Gastroesophageal sphincter (tissue), 4 donors: ENCODE data around the gene CYP21A2. TPM values are rescaled to one million over a fixed set of nuclear protein-coding genes. Genes with fewer than 3 reads are reported as not detected.
A peak's percentile ranks its signal among the peaks of the same experiment; 100 is the strongest.
"Not testable (repeated sequence)": the region's sequence is repeated elsewhere in the genome, so short reads cannot be mapped to it uniquely, and the experiment has no call there.

ENCODE experiments used
- ATAC-seq: fragments of 150-250 bp; one replicate; pipeline ENCODE4 v1.9.1; 2016; ENCODE audit warnings: mild to moderate bottlenecking, moderate library complexity
- H3K27ac ChIP-seq, 4 donors: fragments of 200-600 bp; sonication (generic) in 3 of 4; 1 replicate in 3 of 4; 2 replicates in 1 of 4; pipeline ENCODE4 v1.5.1; 2016 to 2019
- H3K27me3 ChIP-seq: fragments of 200-600 bp; sonication (generic); one replicate; pipeline ENCODE4 v1.5.1; 2019
- H3K36me3 ChIP-seq, 2 donors: fragments of 200-600 bp; sonication (generic); one replicate each; pipeline ENCODE4 v1.5.1; 2019; ENCODE audit warnings: control low read depth in 1 of 2
- H3K4me1 ChIP-seq, 3 donors: fragments of 200-600 bp; sonication (generic); 1 replicate in 2 of 3; 2 replicates in 1 of 3; pipeline ENCODE4 v1.5.1; 2016 to 2019; ENCODE audit warnings: control low read depth in 2 of 3
- H3K4me3 ChIP-seq, 2 donors: fragments of 200-600 bp; sonication (generic); one replicate each; pipeline ENCODE4 v1.5.1; 2019; ENCODE audit warnings: mild to moderate bottlenecking in 1 of 2, moderate library complexity in 1 of 2
- H3K9me3 ChIP-seq, 3 donors: fragments of 200-600 bp; sonication (generic); one replicate each; pipeline ENCODE4 v1.5.1; 2017 to 2019; ENCODE audit warnings: control low read depth in 2 of 3
- CTCF ChIP-seq, 4 experiments: fragments of 200-600 bp in 2 of 4; fragments of 450-650 bp in 2 of 4; sonication (generic) in 1 of 4; IDR thresholded peaks; one replicate each; pipeline ENCODE4 v1.5.1; 2017 to 2019; ENCODE audit warnings: antibody characterized with exemption in 4 of 4, mild to moderate bottlenecking in 2 of 4, moderate library complexity in 2 of 4
- EP300 ChIP-seq: sonication (generic); formaldehyde crosslinking; IDR thresholded peaks from one replicate; pipeline ENCODE4 v1.6.1; 2017; ENCODE audit warnings: antibody characterized with exemption, mild to moderate bottlenecking
- POLR2A ChIP-seq, 2 donors: fragments of 450-650 bp; IDR thresholded peaks; one replicate each; pipeline ENCODE4 v1.6.1; 2017; ENCODE audit warnings: antibody characterized with exemption in 2 of 2, mild to moderate bottlenecking in 2 of 2, moderate library complexity in 1 of 2
- POLR2AphosphoS5 ChIP-seq: sonication (generic); formaldehyde crosslinking; IDR thresholded peaks from one replicate; pipeline ENCODE4 v1.6.1; 2017; ENCODE audit warnings: antibody characterized with exemption
- WGBS, 2 donors: methylation state at CpG; one replicate each; pipeline ENCODE4 v1.1.5; 2018; ENCODE audit warnings: low coverage in 1 of 2; 5-methylcytosine and 5-hydroxymethylcytosine counted together
- total RNA-seq, 4 donors: library from RNA; depleted of rRNA; stranded (reverse); fragments of >200 nt; gene quantifications; one replicate each; pipeline ENCODE4 v1.1.0, GENCODE V29; 2016

The CYP21A2 gene
- total RNA-seq, 4 donors from 2014 or later, result 0.47 to 1.7 (median 0.81) TPM; not detected in 1

- peak overlapping the region; percentile 4 to 84 (median 80) for H3K27ac ChIP-seq
- no peak overlapping the region for H3K4me3 ChIP-seq
Measured at GRCh38 chr6:32046450-32047083, 8.4 kb downstream of the CYP21A2 start.

GRCh38 chr6:32047084-32047478, 8.9 kb downstream of the CYP21A2 start:
- peak; percentile 81 for ATAC-seq
- H3K27me3 ChIP-seq, result no peaks in the 10 kb centered on the region
- peak overlapping the region; percentile 3 to 84 (median 80) for H3K27ac ChIP-seq
- H3K36me3 ChIP-seq, result peaks cover 0 to 10% of the 10 kb centered on the region in 2 donors
- 17% methylated on average over 2 of the region's 11 CpGs; no CpG with 5 or more reads in 1 of the 2 donors for WGBS, 2 donors
- H3K9me3 ChIP-seq, result no peaks in the 10 kb centered on the region
- H3K4me1 ChIP-seq, result peaks cover 0 to 42% (median 24%) of the 10 kb centered on the region in 3 donors
- H3K4me3 ChIP-seq, result no peak overlapping the region
- TF ChIP-seq EP300 (no peak), POLR2AphosphoS5 (peak; percentile 62)

More at GRCh38 chr6:32046450-32047083, 8.4 kb downstream of the CYP21A2 start:
- peaks cover 0 to 42% (median 24%) of the 10 kb centered on the region in 3 donors for H3K4me1 ChIP-seq
- ATAC-seq, result peak; percentile 32
- H3K9me3 ChIP-seq, result no peaks in the 10 kb centered on the region
- 17% methylated on average over 7 of the region's 14 CpGs; no CpG with 5 or more reads in 1 of the 2 donors for WGBS, 2 donors
- TF ChIP-seq CTCF (IDR thresholded peaks at IDR 0.05) (peak in 2 of 4 experiments; percentile 10 to 13), POLR2A (IDR thresholded peaks at IDR 0.05) (no peak)
- H3K27me3 ChIP-seq, result no peaks in the 10 kb centered on the region
- H3K36me3 ChIP-seq, result peaks cover 0 to 10% of the 10 kb centered on the region in 2 donors

GRCh38 chr6:32047539-32047854, 9.3 kb downstream of the CYP21A2 start:
- Histone ChIP-seq H3K27me3 (no peaks in the 10 kb centered on the region), H3K4me3 (no peak overlapping the region), H3K36me3 (peaks cover 0 to 12% of the 10 kb centered on the region in 2 donors), H3K4me1 (peaks cover 0 to 42% (median 24%) of the 10 kb centered on the region in 3 donors), H3K9me3 (no peaks in the 10 kb centered on the region), H3K27ac (peak overlapping the region in 3 of 4 donors; percentile 80 to 84 (median 81))
- 40 to 53% methylated on average over 1 to 5 of the region's 6 CpGs for WGBS, 2 donors
- no peak for ATAC-seq
- TF ChIP-seq CTCF (IDR thresholded peaks at IDR 0.05) (no peak), POLR2A (IDR thresholded peaks at IDR 0.05) (no peak), POLR2AphosphoS5 (no peak), EP300 (no peak)

GRCh38 chr6:32047855-32048766, 9.9 kb downstream of the CYP21A2 start:
- peaks cover 0 to 42% (median 24%) of the 10 kb centered on the region in 3 donors for H3K4me1 ChIP-seq
- whole genome bisulfite sequencing, 2 donors, result 27% methylated on average over 8 of the region's 42 CpGs; no CpG with 5 or more reads in 1 of the 2 donors
- no peak overlapping the region for H3K4me3 ChIP-seq
- peaks cover 0 to 19% of the 10 kb centered on the region in 2 donors for H3K36me3 ChIP-seq
- H3K27ac ChIP-seq, result peak overlapping the region in 3 of 4 donors; percentile 80 to 84 (median 81)
- peak; percentile 63 for ATAC-seq
- TF ChIP-seq POLR2A (IDR thresholded peaks at IDR 0.05), result no peak
- no peak for TF ChIP-seq POLR2AphosphoS5
- peak in 3 of 4 experiments; percentile 88 for TF ChIP-seq CTCF (IDR thresholded peaks at IDR 0.05)
- no peak for TF ChIP-seq EP300
- H3K27me3 ChIP-seq, result no peaks in the 10 kb centered on the region
- no peaks in the 10 kb centered on the region for H3K9me3 ChIP-seq

GRCh38 chr6:32049149-32049548, 10.9 kb downstream of the CYP21A2 start:
- not testable (repeated sequence) for H3K9me3 ChIP-seq, H3K4me3 ChIP-seq, H3K27me3 ChIP-seq, ATAC-seq
- peaks cover 0 to 22% of the 10 kb centered on the region in 2 donors for H3K36me3 ChIP-seq
- peak overlapping the region in 3 of 4 donors; percentile 53 to 80 (median 54) for H3K27ac ChIP-seq
- WGBS, 2 donors, result 90 to 100% methylated on average over 3 to 9 of the region's 21 CpGs
- peaks cover 0 to 42% (median 24%) of the 10 kb centered on the region in 3 donors for H3K4me1 ChIP-seq

- not testable (repeated sequence) for H3K9me3 ChIP-seq, H3K4me3 ChIP-seq, H3K27me3 ChIP-seq, ATAC-seq
- Histone ChIP-seq H3K4me1 (peaks cover 0 to 42% (median 24%) of the 10 kb centered on the region in 3 donors), H3K27ac (peak overlapping the region in 3 of 4 donors; percentile 53 to 80 (median 54)), H3K36me3 (peaks cover 0 to 27% of the 10 kb centered on the region in 2 donors)
- WGBS, 2 donors, result no CpG with 5 or more reads among the region's 11 CpGs
Measured at GRCh38 chr6:32049736-32050135, 11.5 kb downstream of the CYP21A2 start.
